ENCODE results near the gene TNFRSF13B. TPM values are rescaled to one million over a fixed set of nuclear protein-coding genes. Genes with fewer than 3 reads are reported as not detected.

Gene TNFRSF13B
- total and polyA plus RNA-seq, 2 donors (not counting 3 experiments of a cell fraction or from before 2014, with no cell fraction given) = not detected

GRCh38 chr17:16943541-16944333, 28.2 kb downstream of the TNFRSF13B start:
- H3K9me3 ChIP-seq (replicated peaks; ENCODE audit: control insufficient read depth, insufficient read depth, low read length) = peaks cover 4% of the 10 kb centered on the region
- CTCF ChIA-PET = no interaction called here
- no peaks in the 10 kb centered on the region for H3K9me1 ChIP-seq (replicated peaks; ENCODE audit: control insufficient read depth, extremely low read depth, insufficient read depth, low read length)
- no peak overlapping the region for H2AFZ ChIP-seq (ENCODE audit: low read depth, low read length)
- dilution Hi-C loops (cut with MboI; ENCODE audit: extremely low pct_ligation_motif_present, low sequenced_read_pairs) = no loop called here
- no peak overlapping the region for H3K4me2 ChIP-seq (ENCODE audit: insufficient read depth, low read length)
- POLR2A ChIA-PET = no interaction called here
- intact Hi-C loops (cut with micrococcal nuclease) = no loop called here
- no TSS peak for BruUV-seq (replicated peaks)
- no peaks in the 10 kb centered on the region for H3K4me1 ChIP-seq (ENCODE audit: control insufficient read depth, extremely low read depth, insufficient read depth, low read length)
- H3K27me3 ChIP-seq (ENCODE audit: control insufficient read depth in 2 of 2, insufficient read depth in 2 of 2, low read length in 2 of 2) = peaks cover 0 to 3% of the 10 kb centered on the region in 2 experiments
- H3K36me3 ChIP-seq (ENCODE audit: control insufficient read depth in 2 of 2, extremely low read depth in 1 of 2, insufficient read depth in 2 of 2, low read length in 2 of 2) = no peaks in the 10 kb centered on the region
- no peaks in the 10 kb centered on the region for H4K20me1 ChIP-seq (replicated peaks; ENCODE audit: control insufficient read depth, extremely low read depth, insufficient read depth, low read length)
- H3K79me2 ChIP-seq (ENCODE audit: control insufficient read depth, insufficient read depth, low read length) = no peaks in the 10 kb centered on the region
- no peak overlapping the region for H3K9ac ChIP-seq (replicated peaks; ENCODE audit: extremely low read depth, insufficient read depth, low read length)
- no peak overlapping the region for H3K27ac ChIP-seq (ENCODE audit: insufficient read depth, low read depth, low read length)
- no peak for FAIRE-seq
- TF ChIP-seq GATA2 (IDR thresholded peaks at IDR 0.05; ENCODE audit: insufficient read depth, insufficient read length, low read depth, low read length) = no peak
- no peak for TF ChIP-seq POLR2A (IDR thresholded peaks at IDR 0.05; ENCODE audit: low read depth, low read length)
- no peak for TF ChIP-seq MYC (IDR thresholded peaks at IDR 0.05; ENCODE audit: low read depth, low read length)
- TF ChIP-seq FOS (IDR thresholded peaks at IDR 0.05; ENCODE audit: borderline replicate concordance, insufficient read depth, low read length) = no peak
- TF ChIP-seq MAX (IDR thresholded peaks at IDR 0.05; ENCODE audit: insufficient read depth, insufficient read length) = no peak
- TF ChIP-seq POLR2AphosphoS5 (IDR thresholded peaks at IDR 0.05; ENCODE audit: insufficient read depth, low read depth, low read length) = no peak
- TF ChIP-seq, protein P1, sequence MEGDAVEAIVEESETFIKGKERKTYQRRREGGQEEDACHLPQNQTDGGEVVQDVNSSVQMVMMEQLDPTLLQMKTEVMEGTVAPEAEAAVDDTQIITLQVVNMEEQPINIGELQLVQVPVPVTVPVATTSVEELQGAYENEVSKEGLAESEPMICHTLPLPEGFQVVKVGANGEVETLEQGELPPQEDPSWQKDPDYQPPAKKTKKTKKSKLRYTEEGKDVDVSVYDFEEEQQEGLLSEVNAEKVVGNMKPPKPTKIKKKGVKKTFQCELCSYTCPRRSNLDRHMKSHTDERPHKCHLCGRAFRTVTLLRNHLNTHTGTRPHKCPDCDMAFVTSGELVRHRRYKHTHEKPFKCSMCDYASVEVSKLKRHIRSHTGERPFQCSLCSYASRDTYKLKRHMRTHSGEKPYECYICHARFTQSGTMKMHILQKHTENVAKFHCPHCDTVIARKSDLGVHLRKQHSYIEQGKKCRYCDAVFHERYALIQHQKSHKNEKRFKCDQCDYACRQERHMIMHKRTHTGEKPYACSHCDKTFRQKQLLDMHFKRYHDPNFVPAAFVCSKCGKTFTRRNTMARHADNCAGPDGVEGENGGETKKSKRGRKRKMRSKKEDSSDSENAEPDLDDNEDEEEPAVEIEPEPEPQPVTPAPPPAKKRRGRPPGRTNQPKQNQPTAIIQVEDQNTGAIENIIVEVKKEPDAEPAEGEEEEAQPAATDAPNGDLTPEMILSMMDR (IDR thresholded peaks at IDR 0.05; ENCODE audit: extremely low read depth in 1 of 2, insufficient read depth in 1 of 2, low read depth in 1 of 2, low read length in 2 of 2) = no peak
- TF ChIP-seq JUN (IDR thresholded peaks at IDR 0.05; ENCODE audit: borderline replicate concordance, insufficient read depth, insufficient read length, low read depth) = no peak
- TF ChIP-seq EZH2 (IDR thresholded peaks at IDR 0.05; ENCODE audit: borderline replicate concordance, low read depth, low read length, severe bottlenecking) = no peak
- no peak for DNase-seq (ENCODE audit: low read depth, low spot score)
- H3K4me3 ChIP-seq (replicated peaks in 1 of 3; ENCODE audit: insufficient read depth in 1 of 3, low read depth in 1 of 3, low read length in 3 of 3) = no peak overlapping the region
